Uterus (tissue), 2 donors: Measurements from ENCODE around the gene OR52D1.

Experiments
- CTCF ChIP-seq, 4 experiments: fragments of 200-600 bp in 2 of 4; fragments of 450-650 bp in 2 of 4; sonication (generic) in 2 of 4; IDR thresholded peaks; one replicate each; pipeline ENCODE4 v1.5.1; 2016 to 2019; ENCODE audit warnings: antibody characterized with exemption in 4 of 4, mild to moderate bottlenecking in 2 of 4, moderate library complexity in 1 of 4
- POLR2A ChIP-seq, 2 donors: fragments of 450-650 bp; IDR thresholded peaks; one replicate each; pipeline ENCODE4 v1.6.1; 2016; ENCODE audit warnings: antibody characterized with exemption in 2 of 2, mild to moderate bottlenecking in 1 of 2, moderate library complexity in 1 of 2

- TF ChIP-seq CTCF (IDR thresholded peaks at IDR 0.05) (peak; percentile 44 to 56 (median 48)), POLR2A (IDR thresholded peaks at IDR 0.05) (no peak)
These were observed 12.2 kb upstream of the OR52D1 start for GRCh38 chr11:5476186-5476819.
